SH-SY5Y (cell line): ENCODE results near the gene COL5A2.

ENCODE experiments used
- GATA2 ChIP-seq: IDR thresholded peaks from 2 replicates; pipeline ENCODE4 v1.6.1; 2011; ENCODE audit warnings: mild to moderate bottlenecking, low read depth, low read length
- GATA3 ChIP-seq: IDR thresholded peaks from 2 replicates; pipeline ENCODE4 v1.6.1; 2011; ENCODE audit warnings: low read depth, mild to moderate bottlenecking, low read length, moderate library complexity

GRCh38 chr2:189012351-189012750 is 167.2 kb downstream of the COL5A2 start:
- no peak for TF ChIP-seq GATA2
- no peak for TF ChIP-seq GATA3
